K562 (cell line): Measurements from ENCODE around the gene FOXN1. TPM values are rescaled to one million over a fixed set of nuclear protein-coding genes. Genes with fewer than 3 reads are reported as not detected.
A peak's percentile ranks its signal among the peaks of the same experiment; 100 is the strongest.

Source experiments
- ATAC-seq: fragments of 200-7000 bp; cut with Tn5 transposase; 3 replicates; pipeline ENCODE4 v1.9.1; 2020; ENCODE audit warnings: moderate library complexity
- BruUV-seq: library from RNA; stranded (reverse); fragments of 400-500 nt; replicated peaks from 2 replicates; lab custom pipeline; 2021; lab: Mats Ljungman, UMichigan
- CTCF ChIA-PET: fragments of 300-600 bp; formaldehyde crosslinking; extraction: SDS; loops from one replicate; lab custom pipeline; 2021; ENCODE audit warnings: low intra/inter-chr PET ratio; lab: Yijun Ruan, JAX
- POLR2A ChIA-PET: fragments of 300-600, 350-650 bp; sonication (Branson Sonifier 250); formaldehyde crosslinking; extraction: SDS; loops from one replicate; lab custom pipeline; 2021; ENCODE audit warnings: antibody characterized with exemption, inconsistent platforms; lab: Yijun Ruan, JAX
- DNase-seq, 4 experiments: peaks; one replicate each; pipeline versions ENCODE4 v3.0.0 to v3.0.0-alpha.2; 2011 to 2018; ENCODE audit warnings: low spot score in 3 of 4, mixed read lengths in 3 of 4; ENCODE audit errors: extremely low read depth in 1 of 4
- FAIRE-seq: peaks from 2 replicates; lab custom pipeline; 2011; peaks lifted over from hg19 to GRCh38; lab: Jason Lieb, UNC
- H2AFZ ChIP-seq: 2 replicates; pipeline ENCODE4 v1.6.0; 2011; ENCODE audit warnings: low read depth, low read length, control low read depth, inconsistent platforms
- H3K27ac ChIP-seq: fragments of 200-600 bp; 3 replicates; pipeline ENCODE4 v1.8.0; 2011; ENCODE audit warnings: low read depth, mild to moderate bottlenecking, control low read depth, inconsistent platforms, low read length, moderate library complexity, mixed read lengths; ENCODE audit errors: extremely low read depth
- H3K27me3 ChIP-seq, 2 experiments: fragments of 300-600 bp in 1 of 2; 2 replicates in 1 of 2; 3 replicates in 1 of 2; pipeline versions ENCODE4 v1.6.0 to v1.8.0; 2011; ENCODE audit warnings: inconsistent platforms in 2 of 2, low read length in 2 of 2, mild to moderate bottlenecking in 1 of 2, mixed read lengths in 1 of 2, moderate library complexity in 1 of 2; ENCODE audit not compliant: control insufficient read depth in 2 of 2, insufficient read depth in 2 of 2
- H3K36me3 ChIP-seq: fragments of 300-600 bp; 3 replicates; pipeline ENCODE4 v1.8.0; 2011; ENCODE audit warnings: mild to moderate bottlenecking, low read length, inconsistent platforms; ENCODE audit not compliant: control insufficient read depth, insufficient read depth
- H3K4me1 ChIP-seq, 2 experiments: fragments of 200-600 bp in 1 of 2; replicated peaks in 1 of 2; 2 replicates in 1 of 2; 3 replicates in 1 of 2; pipeline versions ENCODE4 v1.5.1 to v1.8.0; 2011; ENCODE audit warnings: inconsistent platforms in 2 of 2, low read length in 2 of 2, mild to moderate bottlenecking in 1 of 2, mixed read lengths in 1 of 2, moderate library complexity in 1 of 2; ENCODE audit not compliant: control insufficient read depth in 2 of 2, insufficient read depth in 2 of 2
- H3K4me2 ChIP-seq: 2 replicates; pipeline ENCODE4 v1.6.1; 2011; ENCODE audit warnings: low read length, control low read depth, inconsistent platforms, mixed read lengths; ENCODE audit not compliant: insufficient read depth
- H3K4me3 ChIP-seq: fragments of 200-600 bp; sonication (generic), shearing (Covaris generic); 2 replicates; pipeline ENCODE4 v1.5.1; 2016; ENCODE audit warnings: control low read depth, inconsistent platforms
- H3K79me2 ChIP-seq: fragments of 200-600 bp; 3 replicates; pipeline ENCODE4 v1.8.0; 2011; ENCODE audit warnings: low read length, inconsistent platforms; ENCODE audit not compliant: control insufficient read depth, insufficient read depth
- H3K9ac ChIP-seq, 2 experiments: 2 replicates each; pipeline versions ENCODE4 v1.6.0 to v1.6.1; 2011; ENCODE audit warnings: low read depth in 2 of 2, low read length in 2 of 2, control low read depth in 1 of 2, inconsistent platforms in 1 of 2, mild to moderate bottlenecking in 1 of 2, mixed read lengths in 1 of 2; ENCODE audit not compliant: insufficient read depth in 1 of 2
- H3K9me1 ChIP-seq: one replicate; pipeline ENCODE4 v1.6.0; 2011; ENCODE audit warnings: inconsistent platforms, mild to moderate bottlenecking, low read length, moderate library complexity; ENCODE audit not compliant: control insufficient read depth, insufficient read depth
- H3K9me3 ChIP-seq: replicated peaks from 2 replicates; pipeline ENCODE4 v1.5.1; 2011; ENCODE audit warnings: low read depth, low read length, inconsistent platforms; ENCODE audit not compliant: control insufficient read depth, insufficient read depth
- H4K20me1 ChIP-seq: replicated peaks from 2 replicates; pipeline ENCODE4 v1.6.1; 2011; ENCODE audit warnings: low read length, inconsistent platforms, mixed read lengths; ENCODE audit not compliant: control insufficient read depth, insufficient read depth
- COPS2 ChIP-seq: fragments of 450-650 bp; conservative IDR thresholded peaks from 2 replicates; pipeline ENCODE4 v1.6.1; 2016; ENCODE audit warnings: mild to moderate bottlenecking, moderate library complexity
- CTCFL ChIP-seq: IDR thresholded peaks from 2 replicates; pipeline ENCODE4 v1.6.1; 2011; ENCODE audit warnings: borderline replicate concordance, low read depth, mild to moderate bottlenecking, moderate library complexity, low read length; ENCODE audit not compliant: insufficient read depth, poor library complexity, severe bottlenecking
- DMBX1 ChIP-seq: fragments of 250-450 bp; sonication (Bioruptor Pico); IDR thresholded peaks from 2 replicates; pipeline ENCODE4 v1.8.0; 2022; ENCODE audit warnings: inconsistent platforms, mild to moderate bottlenecking, moderate library complexity, borderline replicate concordance
- ETS1 ChIP-seq: conservative IDR thresholded peaks from 2 replicates; pipeline ENCODE4 v1.6.1; 2011; ENCODE audit warnings: low read depth, mild to moderate bottlenecking, low read length; ENCODE audit not compliant: control insufficient read depth
- RBM17 ChIP-seq: fragments of 200-400 bp; formaldehyde crosslinking; IDR thresholded peaks from 2 replicates; pipeline ENCODE4 v1.6.1; 2017; ENCODE audit warnings: low read depth, mild to moderate bottlenecking, low read length, borderline replicate concordance
- SP2 ChIP-seq: IDR thresholded peaks from 2 replicates; pipeline ENCODE4 v1.6.1; 2011; ENCODE audit warnings: mild to moderate bottlenecking, low read depth, low read length, moderate library complexity; ENCODE audit not compliant: poor library complexity, severe bottlenecking; ENCODE audit errors: extremely low read depth
- SRSF3 ChIP-seq: fragments of 200-400 bp; formaldehyde crosslinking; IDR thresholded peaks from 2 replicates; pipeline ENCODE4 v1.6.1; 2016; ENCODE audit warnings: mild to moderate bottlenecking, low read length, moderate library complexity; ENCODE audit not compliant: insufficient read depth
- ZNF146 ChIP-seq: IDR thresholded peaks from one replicate; pipeline ENCODE4 v1.6.1; 2018; ENCODE audit warnings: missing compliant biosample characterization; ENCODE audit not compliant: unreplicated experiment
- ZNF445 ChIP-seq: fragments of 250-450 bp; sonication (Bioruptor Pico); IDR thresholded peaks from 2 replicates; pipeline ENCODE4 v1.4.0; 2020; ENCODE audit warnings: low read depth, mild to moderate bottlenecking, moderate library complexity
- ZNF77 ChIP-seq: fragments of 250-450 bp; sonication (Bioruptor Pico); IDR thresholded peaks from 2 replicates; pipeline ENCODE4 v1.5.0; 2020
- WGBS: fragments of 100-300 bp; shearing (Covaris generic); methylation state at CpG from one replicate; pipeline ENCODE4 v1.1.6; 2016; ENCODE audit warnings: low coverage, mixed read lengths; ENCODE audit not compliant: insufficient coverage; ENCODE audit errors: missing lambda C conversion rate; 5-methylcytosine and 5-hydroxymethylcytosine counted together
- in situ Hi-C: fragments of 300-500 bp; cut with MboI; formaldehyde crosslinking; loops from 4 replicates; pipeline ENCODE4 v1.15.0; 2018; ENCODE audit warnings: inconsistent platforms, mixed read lengths
- intact Hi-C: fragments of 100-400 bp; cut with micrococcal nuclease; formaldehyde crosslinking; loops from 2 replicates; pipeline ENCODE4 v1.14.2; 2022
- polyA plus RNA-seq, 8 experiments: library from polyadenylated mRNA; depleted of rRNA in 4 of 8; stranded (reverse) in 5 of 8; unstranded in 3 of 8; fragments of >200 nt; fragmentation: Nextera tagmentation in 2 of 8; fragmentation: Illumina TruSeq in 1 of 8; extraction: Ambion mirVana in 2 of 8; extraction: Trizol in 1 of 8; gene quantifications; 2 replicates each; pipeline versions ENCODE4 v1.2.1 to v1.2.3, GENCODE V29; 2011 to 2014; ENCODE audit warnings: inconsistent platforms in 1 of 8, missing spikeins in 1 of 8
- total RNA-seq, 7 experiments: library from RNA; depleted of rRNA in 6 of 7; stranded (reverse); fragments of >200 nt in 6 of 7; fragmentation: Illumina TruSeq in 2 of 7; extraction: Trizol in 2 of 7; gene quantifications; 2 replicates each; pipeline versions ENCODE4 v1.2.1 to v1.2.3, GENCODE V29; 2011 to 2021; ENCODE audit warnings: low replicate concordance in 1 of 7

The FOXN1 gene
- total and polyA plus RNA-seq, 9 of the 15 experiments (the other 6 are each of a cell fraction or from before 2014, with no cell fraction given) = not detected

GRCh38 chr17:28514561-28515002 lies 8.4 kb downstream of the FOXN1 start:
- intact Hi-C loops = loop anchor here (5.0 kb wide), 1 partner anchor 33 kb away; no protein-coding TSS in a partner anchor
- H3K4me3 ChIP-seq = no peak overlapping the region
- under 1% methylated on average over 15 of the region's 16 CpGs for WGBS

More at GRCh38 chr17:28514561-28515002, 8.4 kb downstream of the FOXN1 start:
- peaks cover 0 to 11% of the 10 kb centered on the region in 2 experiments; a peak in 2 of 5 replicates for H3K4me1 ChIP-seq
- in situ Hi-C loops = no loop called here
- no peak overlapping the region for H2AFZ ChIP-seq
- no TSS peak for BruUV-seq
- H3K9ac ChIP-seq = peak overlapping the region in 1 of 2 experiments; percentile 68; a peak in 2 of 4 replicates
- H4K20me1 ChIP-seq = peaks cover 6% of the 10 kb centered on the region
- DNase-seq (peak in 2 of 4 experiments; percentile 38), ATAC-seq (no peak), FAIRE-seq (no peak)
- POLR2A ChIA-PET = interaction anchor here (0.9 kb wide), 1 partner anchor 14 kb away, joined by 3 read pairs; no protein-coding TSS in a partner anchor
- H3K4me2 ChIP-seq = no peak overlapping the region
- H3K9me1 ChIP-seq = no peaks in the 10 kb centered on the region
- no peak overlapping the region for H3K27ac ChIP-seq
- CTCF ChIA-PET = no interaction called here
- H3K36me3 ChIP-seq = no peaks in the 10 kb centered on the region
- H3K79me2 ChIP-seq = no peaks in the 10 kb centered on the region
- H3K27me3 ChIP-seq = peaks cover 2 to 43% of the 10 kb centered on the region in 2 experiments; a peak in 3 of 5 replicates
- no peaks in the 10 kb centered on the region; the same call in 1 of the 2 replicates for H3K9me3 ChIP-seq
- TF ChIP-seq ZNF77 (CRISPR knock-in tag) (no peak), ZNF445 (CRISPR knock-in tag) (no peak), CTCFL (no peak), RBM17 (no peak), COPS2 (no peak), DMBX1 (no peak), ETS1 (no peak), ZNF146 (no peak), SRSF3 (no peak), SP2 (no peak)
